ENCODE data around the gene PNPLA3.

GRCh38 chr22:43985532-43985931 is 61.9 kb downstream of the PNPLA3 start:
- TF ChIP-seq, protein P1, sequence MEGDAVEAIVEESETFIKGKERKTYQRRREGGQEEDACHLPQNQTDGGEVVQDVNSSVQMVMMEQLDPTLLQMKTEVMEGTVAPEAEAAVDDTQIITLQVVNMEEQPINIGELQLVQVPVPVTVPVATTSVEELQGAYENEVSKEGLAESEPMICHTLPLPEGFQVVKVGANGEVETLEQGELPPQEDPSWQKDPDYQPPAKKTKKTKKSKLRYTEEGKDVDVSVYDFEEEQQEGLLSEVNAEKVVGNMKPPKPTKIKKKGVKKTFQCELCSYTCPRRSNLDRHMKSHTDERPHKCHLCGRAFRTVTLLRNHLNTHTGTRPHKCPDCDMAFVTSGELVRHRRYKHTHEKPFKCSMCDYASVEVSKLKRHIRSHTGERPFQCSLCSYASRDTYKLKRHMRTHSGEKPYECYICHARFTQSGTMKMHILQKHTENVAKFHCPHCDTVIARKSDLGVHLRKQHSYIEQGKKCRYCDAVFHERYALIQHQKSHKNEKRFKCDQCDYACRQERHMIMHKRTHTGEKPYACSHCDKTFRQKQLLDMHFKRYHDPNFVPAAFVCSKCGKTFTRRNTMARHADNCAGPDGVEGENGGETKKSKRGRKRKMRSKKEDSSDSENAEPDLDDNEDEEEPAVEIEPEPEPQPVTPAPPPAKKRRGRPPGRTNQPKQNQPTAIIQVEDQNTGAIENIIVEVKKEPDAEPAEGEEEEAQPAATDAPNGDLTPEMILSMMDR (IDR thresholded peaks at IDR 0.05) = no peak
- TF ChIP-seq SMC3 (IDR thresholded peaks at IDR 0.05; ENCODE audit: low read depth, low read length) (no peak), REST (IDR thresholded peaks at IDR 0.05; ENCODE audit: low read depth, low read length) (no peak)

Data from SK-N-SH (cell line).